ENCODE data around the gene C2orf74.
"Not testable (repeated sequence)": the region's sequence is repeated elsewhere in the genome, so short reads cannot be mapped to it uniquely, and the experiment has no call there.

The C2orf74 gene

DNA sequence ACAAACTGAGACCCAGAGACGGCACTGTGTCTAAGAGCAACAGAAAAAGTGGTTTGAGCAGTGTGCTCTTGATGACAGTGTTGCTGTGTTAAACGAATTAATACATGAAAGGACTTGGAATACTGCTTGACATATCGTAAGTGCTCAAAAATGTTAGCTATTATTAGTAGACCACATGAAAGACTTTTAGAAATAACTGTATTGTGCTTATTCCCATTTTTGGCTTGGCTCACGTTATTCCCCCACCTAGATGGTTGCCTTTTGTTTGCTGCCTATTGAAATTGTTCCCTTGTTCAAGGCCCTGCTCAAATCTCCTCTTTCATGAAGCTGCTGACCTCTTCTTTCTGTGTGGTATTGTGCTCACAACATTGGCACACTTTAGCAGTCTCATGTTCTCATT is 27.8 kb upstream of the C2orf74 start:
- TF ChIP-seq CTCF (IDR thresholded peaks at IDR 0.05; ENCODE audit: insufficient read depth, low read depth, low read length, missing control alignments) = no peak
- H3K4me3 ChIP-seq (ENCODE audit: low read length) = no peak overlapping the region
- DNase-seq (ENCODE audit: low read depth) = no peak

DNA sequence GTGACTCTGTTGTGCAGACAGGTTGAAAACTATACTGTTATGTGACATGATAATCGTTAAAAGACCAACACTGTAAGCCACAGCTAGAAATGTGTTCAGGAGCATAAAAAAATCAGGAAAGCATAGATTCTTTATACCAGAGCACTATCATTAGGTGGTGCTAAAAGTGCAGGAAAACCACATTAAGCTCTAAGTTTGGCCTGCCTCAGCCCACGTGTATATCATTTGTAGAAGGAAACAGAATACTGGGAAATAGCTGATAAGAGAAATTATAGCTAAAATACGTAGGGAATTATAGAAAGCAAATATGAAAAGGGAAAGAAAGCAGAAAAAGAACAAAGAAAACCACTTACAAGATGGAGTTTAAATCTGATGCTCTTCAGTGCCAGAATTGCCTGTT is 26.5 kb upstream of the C2orf74 start:
- peak; percentile 36 for TF ChIP-seq CTCF (IDR thresholded peaks at IDR 0.05; ENCODE audit: insufficient read depth, low read depth, low read length, missing control alignments)
- DNase-seq (ENCODE audit: low read depth) = peak; percentile 22
- H3K4me3 ChIP-seq (ENCODE audit: low read length) = no peak overlapping the region

DNA sequence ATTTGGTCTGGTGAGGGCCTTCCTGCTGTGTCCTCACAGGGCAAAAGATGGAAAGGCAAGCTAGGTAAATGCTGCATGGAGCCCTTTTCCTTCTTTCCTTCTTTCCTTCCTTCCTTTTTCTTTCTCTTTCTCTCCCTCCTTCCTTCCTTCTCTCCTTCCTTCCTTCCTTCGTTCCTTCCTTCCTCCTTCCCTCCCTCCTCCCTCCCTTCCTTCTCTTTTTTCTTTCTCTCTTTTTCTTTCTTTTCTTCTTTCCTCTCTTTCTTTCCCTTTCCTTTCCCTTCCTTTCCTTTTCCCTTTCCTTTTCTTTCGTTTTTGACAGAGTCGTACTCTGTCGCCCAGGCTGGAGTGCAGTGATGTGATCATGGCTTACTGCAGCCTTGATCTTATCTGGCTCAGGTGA is 23.1 kb upstream of the C2orf74 start:
- no peak for DNase-seq (ENCODE audit: low read depth)
- TF ChIP-seq CTCF (IDR thresholded peaks at IDR 0.05; ENCODE audit: insufficient read depth, low read depth, low read length, missing control alignments) = no peak
- H3K4me3 ChIP-seq (ENCODE audit: low read length) = no peak overlapping the region

DNA sequence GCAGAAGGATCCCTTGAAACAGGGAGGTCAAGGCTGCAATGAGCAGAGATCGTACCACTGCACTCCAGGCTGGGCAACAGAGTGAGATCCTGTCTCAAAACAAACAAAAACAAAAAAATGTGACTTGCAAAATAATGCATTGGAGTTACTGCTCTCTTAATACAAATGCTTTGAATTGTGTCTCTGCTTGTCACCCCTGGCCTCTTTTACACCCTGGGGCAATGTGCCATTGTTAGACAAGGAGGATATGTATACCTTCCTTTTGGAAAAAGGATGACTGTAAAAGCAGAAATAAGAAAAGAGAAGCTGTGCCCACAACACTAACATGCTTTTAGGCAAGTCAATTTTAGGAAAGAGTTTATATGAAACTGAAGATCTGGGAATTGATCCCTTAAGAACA is 20.8 kb upstream of the C2orf74 start:
- no peak for DNase-seq (ENCODE audit: low read depth)
- no peak overlapping the region for H3K4me3 ChIP-seq (ENCODE audit: low read length)
- TF ChIP-seq CTCF (IDR thresholded peaks at IDR 0.05; ENCODE audit: insufficient read depth, low read depth, low read length, missing control alignments) = no peak

- peak; percentile 97 for DNase-seq (ENCODE audit: low read depth)
- peak overlapping the region; percentile 95 for H3K4me3 ChIP-seq (ENCODE audit: low read length)
- peak; percentile 3 for TF ChIP-seq CTCF (IDR thresholded peaks at IDR 0.05; ENCODE audit: insufficient read depth, low read depth, low read length, missing control alignments)
Observed at GRCh38 chr2:61144697-61145268, 17.2 kb upstream of the C2orf74 start.

GRCh38 chr2:61145990-61146389 is 16.0 kb upstream of the C2orf74 start:
- no peak for DNase-seq (ENCODE audit: low read depth)
- peak overlapping the region; percentile 95 for H3K4me3 ChIP-seq (ENCODE audit: low read length)
- no peak for TF ChIP-seq CTCF (IDR thresholded peaks at IDR 0.05; ENCODE audit: insufficient read depth, low read depth, low read length, missing control alignments)

DNA sequence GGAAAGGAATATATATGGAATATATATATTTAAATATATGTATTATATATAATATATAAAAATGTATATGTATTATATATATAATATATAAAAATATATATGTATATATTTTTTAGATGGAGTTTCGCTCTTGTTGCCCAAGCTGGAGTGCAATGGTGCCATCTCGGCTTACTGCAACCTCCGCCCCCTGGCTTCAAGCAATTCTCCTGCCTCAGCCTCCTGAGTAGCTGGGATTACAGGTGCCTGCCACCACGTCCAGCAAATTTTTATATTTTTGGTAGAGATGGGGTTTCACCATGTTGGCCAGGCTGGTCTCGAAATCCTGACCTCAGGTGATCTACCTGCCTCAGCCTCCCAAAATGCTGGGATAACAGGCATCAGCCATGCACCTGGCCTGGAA is 13.9 kb upstream of the C2orf74 start:
- not testable (repeated sequence) for DNase-seq (ENCODE audit: low read depth)

More for the DNA sequence above, 13.9 kb upstream of the C2orf74 start:
- not testable (repeated sequence) for H3K4me3 ChIP-seq (ENCODE audit: low read length)
